K562 (cell line): ENCODE data around the gene TMEM204. TPM values are rescaled to one million over a fixed set of nuclear protein-coding genes. Genes with fewer than 3 reads are reported as not detected.
A peak's percentile ranks its signal among the peaks of the same experiment; 100 is the strongest.

Experiments used
- ATAC-seq: fragments of 200-7000 bp; cut with Tn5 transposase; 3 replicates; pipeline ENCODE4 v1.9.1; 2020; ENCODE audit warnings: moderate library complexity
- BruUV-seq: library from RNA; stranded (reverse); fragments of 400-500 nt; replicated peaks from 2 replicates; lab custom pipeline; 2021; lab: Mats Ljungman, UMichigan
- CTCF ChIA-PET: fragments of 300-600 bp; formaldehyde crosslinking; extraction: SDS; loops from one replicate; lab custom pipeline; 2021; ENCODE audit warnings: low intra/inter-chr PET ratio; lab: Yijun Ruan, JAX
- POLR2A ChIA-PET: fragments of 300-600, 350-650 bp; sonication (Branson Sonifier 250); formaldehyde crosslinking; extraction: SDS; loops from one replicate; lab custom pipeline; 2021; ENCODE audit warnings: antibody characterized with exemption, inconsistent platforms; lab: Yijun Ruan, JAX
- DNase-seq, 4 experiments: peaks; one replicate each; pipeline versions ENCODE4 v3.0.0 to v3.0.0-alpha.2; 2011 to 2018; ENCODE audit warnings: low spot score in 3 of 4, mixed read lengths in 3 of 4; ENCODE audit errors: extremely low read depth in 1 of 4
- FAIRE-seq: peaks from 2 replicates; lab custom pipeline; 2011; peaks lifted over from hg19 to GRCh38; lab: Jason Lieb, UNC
- H2AFZ ChIP-seq: 2 replicates; pipeline ENCODE4 v1.6.0; 2011; ENCODE audit warnings: low read depth, low read length, control low read depth, inconsistent platforms
- H3K27ac ChIP-seq: fragments of 200-600 bp; 3 replicates; pipeline ENCODE4 v1.8.0; 2011; ENCODE audit warnings: low read depth, mild to moderate bottlenecking, control low read depth, inconsistent platforms, low read length, moderate library complexity, mixed read lengths; ENCODE audit errors: extremely low read depth
- H3K27me3 ChIP-seq, 2 experiments: fragments of 300-600 bp in 1 of 2; 2 replicates in 1 of 2; 3 replicates in 1 of 2; pipeline versions ENCODE4 v1.6.0 to v1.8.0; 2011; ENCODE audit warnings: inconsistent platforms in 2 of 2, low read length in 2 of 2, mild to moderate bottlenecking in 1 of 2, mixed read lengths in 1 of 2, moderate library complexity in 1 of 2; ENCODE audit not compliant: control insufficient read depth in 2 of 2, insufficient read depth in 2 of 2
- H3K36me3 ChIP-seq: fragments of 300-600 bp; 3 replicates; pipeline ENCODE4 v1.8.0; 2011; ENCODE audit warnings: mild to moderate bottlenecking, low read length, inconsistent platforms; ENCODE audit not compliant: control insufficient read depth, insufficient read depth
- H3K4me1 ChIP-seq, 2 experiments: fragments of 200-600 bp in 1 of 2; replicated peaks in 1 of 2; 2 replicates in 1 of 2; 3 replicates in 1 of 2; pipeline versions ENCODE4 v1.5.1 to v1.8.0; 2011; ENCODE audit warnings: inconsistent platforms in 2 of 2, low read length in 2 of 2, mild to moderate bottlenecking in 1 of 2, mixed read lengths in 1 of 2, moderate library complexity in 1 of 2; ENCODE audit not compliant: control insufficient read depth in 2 of 2, insufficient read depth in 2 of 2
- H3K4me2 ChIP-seq: 2 replicates; pipeline ENCODE4 v1.6.1; 2011; ENCODE audit warnings: low read length, control low read depth, inconsistent platforms, mixed read lengths; ENCODE audit not compliant: insufficient read depth
- H3K4me3 ChIP-seq: fragments of 200-600 bp; sonication (generic), shearing (Covaris generic); 2 replicates; pipeline ENCODE4 v1.5.1; 2016; ENCODE audit warnings: control low read depth, inconsistent platforms
- H3K79me2 ChIP-seq: fragments of 200-600 bp; 3 replicates; pipeline ENCODE4 v1.8.0; 2011; ENCODE audit warnings: low read length, inconsistent platforms; ENCODE audit not compliant: control insufficient read depth, insufficient read depth
- H3K9ac ChIP-seq, 2 experiments: 2 replicates each; pipeline versions ENCODE4 v1.6.0 to v1.6.1; 2011; ENCODE audit warnings: low read depth in 2 of 2, low read length in 2 of 2, control low read depth in 1 of 2, inconsistent platforms in 1 of 2, mild to moderate bottlenecking in 1 of 2, mixed read lengths in 1 of 2; ENCODE audit not compliant: insufficient read depth in 1 of 2
- H3K9me1 ChIP-seq: one replicate; pipeline ENCODE4 v1.6.0; 2011; ENCODE audit warnings: inconsistent platforms, mild to moderate bottlenecking, low read length, moderate library complexity; ENCODE audit not compliant: control insufficient read depth, insufficient read depth
- H3K9me3 ChIP-seq: replicated peaks from 2 replicates; pipeline ENCODE4 v1.5.1; 2011; ENCODE audit warnings: low read depth, low read length, inconsistent platforms; ENCODE audit not compliant: control insufficient read depth, insufficient read depth
- H4K20me1 ChIP-seq: replicated peaks from 2 replicates; pipeline ENCODE4 v1.6.1; 2011; ENCODE audit warnings: low read length, inconsistent platforms, mixed read lengths; ENCODE audit not compliant: control insufficient read depth, insufficient read depth
- CBFA2T3 ChIP-seq: fragments of 450-650 bp; IDR thresholded peaks from 2 replicates; pipeline ENCODE4 v1.6.1; 2017
- ETV6 ChIP-seq, 3 experiments: fragments of 150-350 bp in 1 of 3; sonication (generic) in 1 of 3; formaldehyde crosslinking in 1 of 3; IDR thresholded peaks; 2 replicates each; pipeline versions ENCODE4 v1.6.1 to v1.8.0; 2014 to 2022; ENCODE audit warnings: borderline replicate concordance in 2 of 3, low read depth in 2 of 3, antibody characterized with exemption in 1 of 3, low read length in 1 of 3, mild to moderate bottlenecking in 1 of 3, missing genetic modification reagents in 1 of 3
- SPI1 ChIP-seq: IDR thresholded peaks from 2 replicates; pipeline ENCODE4 v1.6.1; 2011; ENCODE audit warnings: low read depth, low read length, control low read depth, borderline replicate concordance
- WHSC1 ChIP-seq: IDR thresholded peaks from one replicate; pipeline ENCODE4 v1.6.1; 2012; ENCODE audit warnings: low read length, control low read depth, inconsistent platforms
- WGBS: fragments of 100-300 bp; shearing (Covaris generic); methylation state at CpG from one replicate; pipeline ENCODE4 v1.1.6; 2016; ENCODE audit warnings: low coverage, mixed read lengths; ENCODE audit not compliant: insufficient coverage; ENCODE audit errors: missing lambda C conversion rate; 5-methylcytosine and 5-hydroxymethylcytosine counted together
- in situ Hi-C: fragments of 300-500 bp; cut with MboI; formaldehyde crosslinking; loops from 4 replicates; pipeline ENCODE4 v1.15.0; 2018; ENCODE audit warnings: inconsistent platforms, mixed read lengths
- intact Hi-C: fragments of 100-400 bp; cut with micrococcal nuclease; formaldehyde crosslinking; loops from 2 replicates; pipeline ENCODE4 v1.14.2; 2022
- polyA plus RNA-seq, 8 experiments: library from polyadenylated mRNA; depleted of rRNA in 4 of 8; stranded (reverse) in 5 of 8; unstranded in 3 of 8; fragments of >200 nt; fragmentation: Nextera tagmentation in 2 of 8; fragmentation: Illumina TruSeq in 1 of 8; extraction: Ambion mirVana in 2 of 8; extraction: Trizol in 1 of 8; gene quantifications; 2 replicates each; pipeline versions ENCODE4 v1.2.1 to v1.2.3, GENCODE V29; 2011 to 2014; ENCODE audit warnings: inconsistent platforms in 1 of 8, missing spikeins in 1 of 8
- total RNA-seq, 7 experiments: library from RNA; depleted of rRNA in 6 of 7; stranded (reverse); fragments of >200 nt in 6 of 7; fragmentation: Illumina TruSeq in 2 of 7; extraction: Trizol in 2 of 7; gene quantifications; 2 replicates each; pipeline versions ENCODE4 v1.2.1 to v1.2.3, GENCODE V29; 2011 to 2021; ENCODE audit warnings: low replicate concordance in 1 of 7
- TF ChIP-seq, protein P1 (sequence below): fragments of 250-450 bp; sonication (Bioruptor Pico); IDR thresholded peaks from 2 replicates; pipeline ENCODE4 v1.4.0; 2020; ENCODE audit warnings: mild to moderate bottlenecking
- TF ChIP-seq, protein P2 (sequence below): fragments of 250-450 bp; sonication (Bioruptor Pico); IDR thresholded peaks from 2 replicates; pipeline ENCODE4 v1.5.0; 2021; ENCODE audit warnings: mild to moderate bottlenecking, moderate library complexity
- TF ChIP-seq, protein P3 (sequence below): sonication (generic); formaldehyde crosslinking; IDR thresholded peaks from 2 replicates; pipeline ENCODE4 v1.8.0; 2022; ENCODE audit warnings: mild to moderate bottlenecking, missing genetic modification reagents

Gene TMEM204
- total and polyA plus RNA-seq, 9 of the 15 experiments (the other 6 are each of a cell fraction or from before 2014, with no cell fraction given) = 0.04 to 0.18 TPM; not detected in 7

DNA sequence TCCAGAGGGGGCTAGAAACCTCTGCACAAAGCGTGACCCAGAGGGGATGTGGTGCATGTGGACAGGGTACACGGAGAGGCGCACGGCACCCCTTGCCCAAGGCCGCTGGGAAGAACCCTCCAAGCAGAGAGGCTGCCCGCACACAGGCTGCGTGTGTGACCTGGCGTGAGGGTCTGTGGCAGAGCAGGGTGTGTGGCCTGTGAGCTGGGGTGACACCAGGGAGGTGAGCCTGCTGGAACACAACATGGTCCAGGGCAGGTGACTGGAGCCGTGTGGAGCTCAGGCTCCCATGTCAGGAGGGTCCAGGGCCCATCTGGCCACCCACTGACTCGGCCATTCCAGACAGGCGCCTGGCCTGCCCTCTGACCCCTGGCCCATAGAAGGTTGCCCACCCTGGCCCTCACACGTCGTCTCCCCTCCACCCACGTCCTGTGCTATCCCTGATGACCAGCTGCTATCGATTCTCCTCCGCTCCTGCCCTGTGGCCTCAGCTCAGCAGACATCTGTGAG lies 14.8 kb upstream of the TMEM204 start:
- intact Hi-C loops = no loop called here
- in situ Hi-C loops = no loop called here
- POLR2A ChIA-PET = interaction anchor here (1.2 to 1.8 kb wide), 2 partner anchors 9 to 92 kb away, joined by 3 to 5 read pairs; no protein-coding TSS in a partner anchor
- TF ChIP-seq ETV6 (IDR thresholded peaks at IDR 0.05; ENCODE audit: borderline replicate concordance in 1 of 2, low read depth in 2 of 2, low read length in 1 of 2) (no peak), ETV6 (CRISPR knock-in tag; IDR thresholded peaks at IDR 0.05; ENCODE audit: borderline replicate concordance) (no peak), WHSC1 (no peak), CBFA2T3 (peak; percentile 38; the same call in 1 of the 2 replicates), SPI1 (no peak)
- TF ChIP-seq, protein P1, sequence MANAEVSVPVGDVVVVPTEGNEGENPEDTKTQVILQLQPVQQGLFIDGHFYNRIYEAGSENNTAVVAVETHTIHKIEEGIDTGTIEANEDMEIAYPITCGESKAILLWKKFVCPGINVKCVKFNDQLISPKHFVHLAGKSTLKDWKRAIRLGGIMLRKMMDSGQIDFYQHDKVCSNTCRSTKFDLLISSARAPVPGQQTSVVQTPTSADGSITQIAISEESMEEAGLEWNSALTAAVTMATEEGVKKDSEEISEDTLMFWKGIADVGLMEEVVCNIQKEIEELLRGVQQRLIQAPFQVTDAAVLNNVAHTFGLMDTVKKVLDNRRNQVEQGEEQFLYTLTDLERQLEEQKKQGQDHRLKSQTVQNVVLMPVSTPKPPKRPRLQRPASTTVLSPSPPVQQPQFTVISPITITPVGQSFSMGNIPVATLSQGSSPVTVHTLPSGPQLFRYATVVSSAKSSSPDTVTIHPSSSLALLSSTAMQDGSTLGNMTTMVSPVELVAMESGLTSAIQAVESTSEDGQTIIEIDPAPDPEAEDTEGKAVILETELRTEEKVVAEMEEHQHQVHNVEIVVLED (CRISPR knock-in tag) = no peak
- TF ChIP-seq, protein P2, sequence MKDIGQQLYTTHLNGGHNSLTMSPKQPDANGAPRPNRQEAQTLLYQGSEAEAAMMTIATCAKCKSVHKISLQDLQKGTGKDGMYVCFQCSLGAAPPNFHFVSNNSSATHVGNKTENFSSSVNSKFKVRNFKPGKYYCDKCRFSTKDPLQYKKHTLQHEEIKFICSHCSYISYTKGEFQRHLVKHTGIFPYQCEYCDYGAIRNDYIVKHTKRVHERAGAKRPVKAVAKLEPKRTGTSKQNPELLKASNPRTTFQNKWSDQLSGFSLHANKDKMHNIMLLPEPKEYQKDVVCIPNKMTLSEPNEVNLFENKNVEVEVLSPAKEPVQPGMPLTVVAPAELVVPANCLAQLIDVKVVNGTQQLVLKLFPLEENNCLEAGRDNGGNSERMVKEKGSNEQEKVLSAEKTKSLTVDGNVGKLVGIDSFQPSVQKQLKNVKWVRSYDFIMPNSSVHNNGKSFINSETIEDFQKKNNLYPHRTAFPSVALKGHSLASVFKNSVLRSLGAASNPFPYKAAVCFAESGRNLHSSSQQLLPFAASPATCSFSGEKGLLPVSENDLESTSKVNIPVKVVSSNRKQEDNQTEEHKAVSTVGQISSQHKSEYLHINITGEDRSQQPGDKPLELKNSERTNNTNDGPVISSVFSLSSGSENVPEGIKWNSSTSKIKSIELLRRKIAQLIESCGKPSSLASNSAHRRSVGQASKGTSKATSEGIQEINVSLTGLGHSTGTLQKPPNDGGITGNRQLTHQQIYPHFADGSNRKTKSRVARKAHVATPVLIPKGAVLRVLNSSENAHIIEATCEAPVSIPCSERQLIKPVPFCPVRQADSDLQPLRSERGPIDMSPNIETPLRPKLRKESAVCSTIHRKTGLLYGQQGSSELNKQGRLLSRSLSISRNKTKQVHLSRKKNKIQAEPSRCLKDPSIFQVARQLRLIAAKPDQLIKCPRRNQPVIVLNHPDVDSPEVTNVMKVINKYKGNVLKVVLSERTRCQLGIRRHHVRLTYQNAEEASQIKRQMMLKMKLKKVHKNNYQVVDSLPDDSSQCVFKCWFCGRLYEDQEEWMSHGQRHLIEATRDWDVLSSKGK (CRISPR knock-in tag) = no peak
- TF ChIP-seq, protein P3, sequence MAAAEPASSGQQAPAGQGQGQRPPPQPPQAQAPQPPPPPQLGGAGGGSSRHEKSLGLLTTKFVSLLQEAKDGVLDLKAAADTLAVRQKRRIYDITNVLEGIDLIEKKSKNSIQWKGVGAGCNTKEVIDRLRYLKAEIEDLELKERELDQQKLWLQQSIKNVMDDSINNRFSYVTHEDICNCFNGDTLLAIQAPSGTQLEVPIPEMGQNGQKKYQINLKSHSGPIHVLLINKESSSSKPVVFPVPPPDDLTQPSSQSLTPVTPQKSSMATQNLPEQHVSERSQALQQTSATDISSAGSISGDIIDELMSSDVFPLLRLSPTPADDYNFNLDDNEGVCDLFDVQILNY = no peak
- TF ChIP-seq, all 486 proteins: peak for 1
- no peaks in the 10 kb centered on the region for H3K79me2 ChIP-seq
- no peak overlapping the region for H3K4me2 ChIP-seq
- peak overlapping the region in 1 of 2 experiments; percentile 74; a peak in 2 of 4 replicates for H3K9ac ChIP-seq
- FAIRE-seq = no peak
- no peak for DNase-seq
- H3K4me1 ChIP-seq = peaks cover 0 to 27% of the 10 kb centered on the region in 2 experiments; a peak in 2 of 5 replicates
- H3K27ac ChIP-seq = no peak overlapping the region
- no peaks in the 10 kb centered on the region for H4K20me1 ChIP-seq
- H3K9me1 ChIP-seq = no peaks in the 10 kb centered on the region
- BruUV-seq = no TSS peak
- no peak; the same call in 2 of the 3 replicates for ATAC-seq
- no peaks in the 10 kb centered on the region for H3K27me3 ChIP-seq
- 54% methylated on average over 16 of the region's 16 CpGs for WGBS
- H3K4me3 ChIP-seq = no peak overlapping the region
- H3K9me3 ChIP-seq = no peaks in the 10 kb centered on the region; the same call in 1 of the 2 replicates
- CTCF ChIA-PET = no interaction called here
- H2AFZ ChIP-seq = no peak overlapping the region
- H3K36me3 ChIP-seq = no peaks in the 10 kb centered on the region
